ENCODE results near the gene POLR3C. TPM values are rescaled to one million over a fixed set of nuclear protein-coding genes. Genes with fewer than 3 reads are reported as not detected.
"Not testable (repeated sequence)": the region's sequence is repeated elsewhere in the genome, so short reads cannot be mapped to it uniquely, and the experiment has no call there.

POLR3C gene
- polyA plus RNA-seq, 1 experiment: 70.6 TPM

- ChIA-PET POLR2A (no interaction called here), CTCF (interaction anchor here (1.4 kb wide), 1 partner anchor 55 kb away, joined by 3 read pairs; no protein-coding TSS in a partner anchor)
- H3K27ac ChIP-seq (ENCODE audit: low read depth, low read length): no peak overlapping the region
- no peaks in the 10 kb centered on the region for H3K27me3 ChIP-seq (ENCODE audit: control insufficient read depth, insufficient read depth, low read length)
- no peak for TF ChIP-seq CTCF (IDR thresholded peaks at IDR 0.05; ENCODE audit: low read depth, low read length)
- no peaks in the 10 kb centered on the region for H3K9me3 ChIP-seq (ENCODE audit: control insufficient read depth, insufficient read depth, low read length)
- no peak for DNase-seq (ENCODE audit: low read depth, low spot score)
- no peak overlapping the region for H3K4me3 ChIP-seq (ENCODE audit: low read depth, low read length)
These were observed 18.9 kb upstream of the POLR3C start for GRCh38 chr1:145805057-145805456.

- Histone ChIP-seq H3K4me3 (ENCODE audit: low read depth, low read length) (no peak overlapping the region), H3K9me3 (ENCODE audit: control insufficient read depth, insufficient read depth, low read length) (no peaks in the 10 kb centered on the region), H3K27me3 (ENCODE audit: control insufficient read depth, insufficient read depth, low read length) (no peaks in the 10 kb centered on the region), H3K27ac (ENCODE audit: low read depth, low read length) (no peak overlapping the region)
- ChIA-PET CTCF (no interaction called here), POLR2A (no interaction called here)
- no peak for TF ChIP-seq CTCF (IDR thresholded peaks at IDR 0.05; ENCODE audit: low read depth, low read length)
- no peak for DNase-seq (ENCODE audit: low read depth, low spot score)
These were observed 17.6 kb upstream of the POLR3C start for GRCh38 chr1:145806408-145806807.

GRCh38 chr1:145806844-145807243 lies 17.2 kb upstream of the POLR3C start:
- no peak for DNase-seq (ENCODE audit: low read depth, low spot score)
- POLR2A ChIA-PET: no interaction called here
- H3K4me3 ChIP-seq (ENCODE audit: low read depth, low read length): no peak overlapping the region
- H3K9me3 ChIP-seq (ENCODE audit: control insufficient read depth, insufficient read depth, low read length): no peaks in the 10 kb centered on the region
- TF ChIP-seq CTCF (IDR thresholded peaks at IDR 0.05; ENCODE audit: low read depth, low read length): no peak
- H3K27ac ChIP-seq (ENCODE audit: low read depth, low read length): no peak overlapping the region
- CTCF ChIA-PET: no interaction called here
- H3K27me3 ChIP-seq (ENCODE audit: control insufficient read depth, insufficient read depth, low read length): no peaks in the 10 kb centered on the region

GRCh38 chr1:145812977-145813810 lies 10.8 kb upstream of the POLR3C start:
- DNase-seq (ENCODE audit: low read depth, low spot score); H3K27me3 ChIP-seq (ENCODE audit: control insufficient read depth, insufficient read depth, low read length); H3K27ac ChIP-seq (ENCODE audit: low read depth, low read length); POLR2A ChIA-PET; CTCF ChIA-PET; H3K9me3 ChIP-seq (ENCODE audit: control insufficient read depth, insufficient read depth, low read length): not testable (repeated sequence)
- peak overlapping the region; percentile 35; the same call in 1 of the 2 replicates for H3K4me3 ChIP-seq (ENCODE audit: low read depth, low read length)

- H3K4me3 ChIP-seq (ENCODE audit: low read depth, low read length); H3K27ac ChIP-seq (ENCODE audit: low read depth, low read length); H3K9me3 ChIP-seq (ENCODE audit: control insufficient read depth, insufficient read depth, low read length); CTCF ChIA-PET; POLR2A ChIA-PET; H3K27me3 ChIP-seq (ENCODE audit: control insufficient read depth, insufficient read depth, low read length): not testable (repeated sequence)
- DNase-seq (ENCODE audit: low read depth, low spot score): peak; percentile 26
These were observed 5.9 kb upstream of the POLR3C start for GRCh38 chr1:145818095-145818494.

- H3K4me3 ChIP-seq (ENCODE audit: low read depth, low read length): peak overlapping the region; percentile 55
- H3K27me3 ChIP-seq (ENCODE audit: control insufficient read depth, insufficient read depth, low read length); H3K9me3 ChIP-seq (ENCODE audit: control insufficient read depth, insufficient read depth, low read length); H3K27ac ChIP-seq (ENCODE audit: low read depth, low read length); CTCF ChIA-PET; DNase-seq (ENCODE audit: low read depth, low spot score): not testable (repeated sequence)
- POLR2A ChIA-PET: interaction anchor here (1.7 kb wide), 1 partner anchor 83 kb away, joined by 6 read pairs; no protein-coding TSS in a partner anchor
These were observed 1.1 kb upstream of the POLR3C start for GRCh38 chr1:145822779-145823331.

All from AG04450 (cell line).